ENCODE data around the gene NOC4L.

NOC4L gene

DNA sequence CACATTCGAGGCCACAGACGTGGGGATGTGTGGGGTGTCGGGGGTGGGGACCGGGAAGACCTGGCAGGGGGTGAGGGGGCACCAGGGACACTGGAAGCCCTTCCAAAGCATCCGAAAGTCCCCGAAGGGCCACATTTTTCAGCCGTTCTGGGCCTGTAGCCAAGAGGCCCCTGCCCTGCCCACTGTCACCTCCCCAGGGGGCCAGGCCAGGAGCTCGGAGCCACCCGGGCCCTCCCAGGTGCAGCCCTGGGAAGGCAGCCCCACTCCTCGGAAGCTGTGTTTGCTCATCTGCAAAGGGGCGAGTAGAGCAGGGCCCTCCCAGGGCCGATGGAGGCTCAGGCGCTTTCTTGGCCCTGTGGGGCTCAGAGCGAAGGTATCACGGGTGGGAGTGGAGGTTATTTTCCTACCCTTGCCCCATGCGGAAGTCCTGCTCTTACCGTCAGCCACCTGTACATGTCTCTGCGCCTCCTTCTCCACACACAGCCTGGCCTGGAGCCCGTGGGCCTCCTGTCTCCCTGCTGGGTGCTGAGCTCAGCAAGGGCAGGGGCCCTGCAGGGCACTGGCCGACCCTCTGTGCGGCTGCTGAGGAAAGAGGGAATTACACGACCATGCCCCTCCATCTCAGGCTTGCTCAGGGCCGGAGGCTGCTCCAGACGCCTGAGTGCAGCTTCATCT lies 27.2 kb downstream of the NOC4L start:
- no peak for DNase-seq

DNA sequence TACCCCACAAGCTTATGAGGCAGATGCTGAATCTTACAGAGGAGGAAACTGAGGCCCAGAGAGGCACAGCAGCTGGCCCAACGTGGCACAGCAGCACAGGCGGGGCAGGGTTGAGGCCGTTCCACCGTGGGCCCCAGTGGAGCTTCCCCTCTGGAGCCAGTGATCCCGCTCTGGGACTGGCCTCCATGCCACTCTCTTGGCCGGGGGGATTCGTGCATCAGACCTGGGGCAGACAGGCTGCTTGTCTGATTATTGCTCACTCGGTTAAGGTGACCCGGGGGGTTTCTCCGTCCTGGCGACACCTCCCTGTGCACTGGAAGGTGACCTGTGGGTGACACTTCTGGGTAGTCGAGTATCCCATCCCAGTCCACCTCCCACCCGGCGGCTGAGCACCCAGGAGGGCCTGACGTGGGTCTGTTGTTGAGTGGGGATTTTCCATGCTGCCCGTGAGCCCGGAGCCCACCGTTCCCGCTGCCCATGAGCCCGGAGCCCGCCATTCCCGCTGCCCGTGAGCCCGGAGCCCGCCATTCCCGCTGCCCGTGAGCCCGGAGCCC lies 27.8 kb downstream of the NOC4L start:
- DNase-seq = no peak

DNA sequence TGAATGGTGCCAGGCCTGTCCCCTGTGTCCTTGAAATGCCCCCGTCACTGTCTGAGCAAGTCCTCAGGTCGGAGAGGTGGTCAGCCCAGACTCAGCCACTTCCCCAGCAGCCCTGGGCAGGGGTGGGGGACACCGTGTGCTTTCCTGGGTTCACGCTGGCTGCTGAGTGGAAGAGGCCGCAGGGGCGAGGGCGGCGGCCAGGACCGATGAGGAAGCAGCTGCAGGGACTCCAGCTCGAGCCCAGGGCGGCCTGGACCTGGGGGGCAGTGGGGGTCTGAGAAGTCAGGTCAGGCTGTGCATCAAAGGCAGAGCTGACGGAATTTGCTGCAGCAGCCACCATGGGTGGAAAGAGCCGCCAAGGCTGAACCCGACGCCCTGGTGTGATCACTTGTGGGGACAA lies 28.4 kb downstream of the NOC4L start:
- DNase-seq = no peak

DNA sequence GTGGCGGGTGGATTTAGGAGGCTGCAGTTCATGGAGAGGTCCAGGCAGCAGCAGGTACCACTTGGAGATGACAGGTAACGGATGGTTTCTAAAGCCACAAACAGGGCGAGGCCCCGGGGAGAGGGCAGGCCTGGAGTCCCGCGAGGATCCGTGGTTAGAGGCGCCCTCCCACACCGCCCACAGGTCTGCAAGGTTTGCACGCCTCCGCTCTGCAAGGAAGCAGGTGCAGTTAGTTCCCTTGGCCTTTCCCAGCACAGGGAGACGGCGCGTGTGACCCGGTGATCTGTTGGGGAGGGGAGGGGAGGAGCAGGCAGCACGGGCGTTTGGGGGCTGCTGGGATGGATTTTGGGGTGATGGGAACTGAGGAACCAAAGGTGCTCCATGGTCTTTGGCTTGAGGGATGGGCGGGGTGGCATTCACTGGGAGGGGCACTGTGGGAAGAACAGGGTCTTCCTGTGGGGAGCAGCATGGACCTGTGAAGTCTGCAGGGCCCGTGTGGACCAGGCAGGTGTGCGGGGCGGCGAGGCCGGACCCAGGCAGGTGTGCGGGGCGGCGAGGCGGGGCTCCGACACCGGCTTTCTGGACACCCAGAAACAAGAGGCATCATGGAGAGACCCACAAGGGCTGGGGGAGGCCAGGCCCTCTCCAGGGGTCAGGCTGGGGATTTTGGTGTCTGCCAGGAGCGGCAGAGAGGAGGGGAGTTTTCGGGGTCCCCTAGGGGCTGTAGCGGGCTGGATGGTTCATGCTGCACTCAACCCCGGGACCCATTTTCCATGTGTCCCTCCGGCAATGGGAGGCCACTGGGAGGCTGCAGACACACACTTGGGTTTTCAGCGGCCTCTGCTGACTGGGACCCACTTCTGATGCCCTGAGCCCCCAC lies 29.1 kb downstream of the NOC4L start:
- DNase-seq = no peak

DNA sequence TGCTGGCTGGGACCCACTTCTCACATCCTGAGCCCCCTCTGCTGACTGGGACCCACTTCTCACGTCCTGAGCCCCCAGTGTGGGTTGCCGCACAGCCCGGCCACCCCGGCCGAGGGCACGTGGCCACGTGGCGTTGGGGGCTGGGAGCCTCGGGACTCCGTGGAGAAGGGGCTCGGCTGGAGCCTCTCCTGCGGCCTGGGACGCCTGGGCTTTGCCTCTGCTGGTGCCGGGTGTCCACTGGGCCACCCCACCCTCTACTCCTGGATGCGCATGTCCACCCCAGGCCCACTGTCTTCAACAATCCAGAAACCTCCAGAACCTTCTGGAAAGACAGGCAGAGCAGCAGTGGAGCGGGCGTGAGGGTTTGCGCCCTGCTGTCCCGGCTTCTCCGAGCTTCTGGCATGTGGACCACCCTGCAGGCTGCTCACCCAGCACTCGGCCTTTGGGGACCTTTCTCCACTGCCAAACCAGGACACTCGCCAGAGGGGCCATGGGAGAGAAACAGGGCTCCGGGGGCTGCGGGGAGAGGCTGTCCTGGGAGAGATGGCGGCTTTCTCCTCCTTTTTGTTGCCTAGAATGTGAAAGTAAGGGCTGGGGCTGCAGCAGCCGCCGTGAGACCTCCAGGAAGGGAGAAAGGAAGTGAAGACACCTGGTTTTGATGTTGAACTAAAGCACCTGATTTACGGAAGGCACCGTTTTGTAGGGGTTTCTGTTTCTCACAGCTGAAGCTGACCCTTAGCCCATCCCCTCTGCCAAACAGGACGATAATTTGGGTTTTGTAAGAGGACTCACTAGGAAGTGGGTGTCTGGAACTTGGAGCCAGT lies 30.0 kb downstream of the NOC4L start:
- DNase-seq = no peak

DNA sequence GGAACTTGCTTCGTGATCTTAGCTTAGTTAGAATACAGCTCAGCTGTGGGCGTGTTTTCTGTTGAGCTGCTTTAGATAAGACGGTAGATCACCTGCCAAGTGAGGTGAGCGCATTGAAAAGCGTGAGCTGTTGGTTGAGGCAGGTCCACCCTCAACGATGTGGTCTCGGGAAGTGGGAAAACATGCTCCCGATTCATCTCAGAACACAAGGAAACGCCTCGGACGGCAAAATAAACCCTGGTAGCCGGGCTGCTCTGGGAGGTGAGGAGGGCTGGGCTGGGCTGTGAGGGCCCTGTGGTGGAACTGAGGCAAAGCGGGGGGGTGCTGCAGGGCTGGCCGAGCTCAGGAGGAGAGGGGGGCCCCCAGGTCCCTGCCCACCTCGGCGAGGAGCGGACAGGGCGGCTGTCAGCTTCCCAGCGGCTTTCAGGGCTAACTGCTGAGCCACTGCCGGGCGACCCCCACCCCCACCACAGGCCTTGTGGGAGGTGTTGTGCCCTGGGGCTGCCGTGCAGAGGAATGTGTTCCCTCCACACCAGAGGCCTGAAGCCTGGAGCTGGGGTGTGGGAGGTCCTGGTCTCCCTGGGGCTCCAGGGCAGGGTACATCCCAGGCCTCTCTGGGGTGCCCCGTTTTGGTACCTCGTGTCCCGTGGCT lies 30.7 kb downstream of the NOC4L start:
- no peak for DNase-seq

DNA sequence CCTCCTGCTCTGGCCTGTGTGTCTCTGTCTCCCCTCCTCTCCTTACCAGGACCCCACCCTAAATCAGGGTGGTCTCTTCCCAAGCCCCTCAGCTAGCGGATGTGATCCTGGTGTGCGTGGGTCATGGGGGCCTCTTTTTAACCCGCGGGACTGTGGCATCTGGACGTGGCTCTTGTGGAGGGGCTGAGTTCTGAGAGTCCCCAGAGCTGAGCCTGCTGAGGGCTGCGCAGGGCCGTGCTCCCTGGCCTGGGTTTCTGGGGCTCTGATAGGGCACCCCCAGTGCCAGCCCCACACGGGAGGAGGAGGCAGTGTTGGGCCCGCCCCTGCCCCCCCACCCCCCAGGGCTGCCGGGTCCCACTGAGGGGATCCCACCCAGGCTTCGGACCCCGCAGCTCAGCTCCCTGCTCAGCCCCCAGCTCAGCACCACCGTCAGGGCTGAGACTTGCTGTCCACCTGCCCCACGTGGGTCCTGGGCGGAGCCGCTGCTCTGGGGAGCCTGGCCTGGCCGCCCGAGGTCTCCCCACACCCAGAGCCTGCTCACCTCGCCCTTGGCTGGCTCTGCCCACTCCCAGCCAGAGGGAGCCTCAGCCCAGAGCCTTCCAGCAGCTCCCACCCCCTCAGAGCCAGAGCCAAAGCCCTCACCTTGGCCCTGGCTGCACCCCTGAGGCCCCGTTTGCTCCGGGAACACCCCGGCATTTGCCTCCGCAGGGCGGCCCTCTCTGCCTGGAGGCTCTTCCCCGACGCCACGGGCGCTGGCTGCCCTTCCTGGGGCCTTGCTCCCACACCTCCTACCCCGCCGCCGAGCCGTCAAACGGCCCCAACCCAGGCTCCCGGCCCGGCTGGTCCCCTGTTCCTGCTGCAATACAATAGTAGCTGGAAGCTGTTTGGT lies 31.5 kb downstream of the NOC4L start:
- DNase-seq = no peak

DNA sequence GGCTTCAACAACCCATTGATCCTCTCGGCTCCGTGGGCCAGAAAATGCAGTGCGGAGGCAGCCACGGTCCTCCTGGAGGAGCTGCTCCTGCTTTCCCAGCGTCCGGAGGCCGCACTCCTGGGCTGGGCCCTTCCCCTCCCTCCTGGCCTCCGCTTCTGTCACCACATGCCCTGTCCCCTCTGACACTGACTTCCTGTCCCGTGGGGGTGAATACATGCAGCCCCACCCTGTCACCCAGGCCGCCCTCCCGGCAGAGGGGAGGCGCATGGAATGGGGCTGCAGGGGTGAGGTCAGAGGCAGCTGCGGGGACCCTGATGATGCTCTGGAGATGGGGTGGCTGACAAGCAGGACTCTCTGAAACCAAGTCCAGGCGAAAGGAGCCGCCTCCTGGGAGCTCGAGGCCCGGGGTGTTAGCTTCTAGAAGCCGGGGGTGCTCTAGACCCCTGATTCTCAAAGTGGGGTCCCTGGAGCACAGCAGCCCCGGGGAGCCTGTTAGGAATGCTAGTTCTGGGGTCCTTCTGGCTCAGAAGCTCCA lies 32.2 kb downstream of the NOC4L start:
- DNase-seq = no peak

DNA sequence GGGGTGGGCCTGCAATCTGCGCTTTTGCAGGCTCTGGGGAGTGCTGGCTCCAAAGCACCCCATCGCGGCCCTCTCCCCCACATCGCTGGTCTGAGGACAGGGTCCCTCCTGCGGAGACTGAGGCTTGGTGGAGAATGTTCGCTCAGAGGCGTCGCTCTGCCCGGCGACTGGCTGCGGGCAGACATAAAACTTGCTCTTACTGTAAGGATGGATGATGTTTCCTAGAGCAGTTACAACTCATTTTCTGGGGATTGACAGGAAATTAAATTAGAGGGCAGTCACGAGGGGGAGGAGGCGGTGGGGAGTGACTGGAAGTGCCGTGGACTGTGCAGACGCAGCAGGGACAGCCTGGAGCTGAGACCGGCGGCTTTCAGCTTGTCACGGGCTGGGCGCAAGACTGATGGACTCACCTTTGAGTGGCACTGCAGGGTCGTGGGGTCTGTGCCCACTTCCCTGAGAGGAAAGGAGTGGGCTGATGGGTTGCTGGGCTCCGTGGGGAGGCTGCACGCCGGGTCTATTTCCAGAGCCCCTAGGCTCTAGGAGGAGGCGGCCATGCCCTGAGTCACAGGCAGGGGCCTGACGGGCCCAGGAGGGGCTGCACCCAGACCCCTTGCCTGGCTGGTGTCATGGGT lies 32.8 kb downstream of the NOC4L start:
- no peak for DNase-seq

DNA sequence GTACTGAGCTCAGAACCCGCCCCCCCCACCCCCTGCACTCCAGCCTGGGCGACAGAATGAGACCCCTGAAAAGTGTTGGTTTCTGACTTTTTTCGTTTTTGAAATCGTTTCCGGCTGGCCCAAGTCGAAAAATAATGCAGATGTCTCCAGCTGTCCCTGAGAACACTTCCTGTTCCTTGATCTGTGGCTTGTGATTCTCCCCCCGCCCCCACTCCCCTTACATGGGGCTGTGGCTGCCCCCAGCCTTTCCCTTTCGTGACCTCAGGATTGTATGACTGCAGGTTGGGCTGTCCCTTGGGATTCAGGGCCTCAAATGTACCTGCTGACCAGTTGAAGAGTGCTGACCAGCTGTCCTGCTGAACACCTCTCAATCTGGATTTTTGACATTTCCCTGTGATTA lies 34.1 kb downstream of the NOC4L start:
- no peak for DNase-seq

DNA sequence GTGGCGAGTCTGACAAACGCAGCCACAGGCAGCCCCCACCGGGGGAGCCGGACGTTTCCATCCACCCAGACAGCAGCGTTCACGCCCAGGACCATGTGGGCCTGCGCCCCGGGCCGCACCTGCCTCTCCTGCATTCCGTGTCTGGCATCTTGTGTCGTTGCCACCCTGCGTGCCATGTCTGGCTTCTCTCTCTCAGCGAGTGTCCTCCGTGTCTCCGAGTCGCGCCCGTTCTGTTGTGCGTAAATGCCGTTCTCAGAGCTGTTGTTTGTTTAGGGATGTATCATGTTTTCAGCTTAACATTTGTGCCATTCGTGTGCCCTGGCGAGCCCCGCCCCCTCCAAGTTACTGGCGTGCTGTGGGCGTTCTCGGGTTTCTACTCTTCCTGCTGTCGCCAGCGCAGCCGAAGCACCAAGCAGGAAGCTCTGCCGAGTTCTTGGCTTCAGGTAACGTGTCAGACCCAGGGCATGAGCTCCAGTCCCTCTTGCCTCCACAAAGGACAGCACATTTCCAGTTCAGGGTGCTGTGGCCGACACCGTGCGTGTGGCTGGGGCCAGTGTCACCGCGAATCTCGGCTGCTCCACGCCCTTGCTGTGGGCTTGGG lies 34.6 kb downstream of the NOC4L start:
- DNase-seq = no peak

DNA sequence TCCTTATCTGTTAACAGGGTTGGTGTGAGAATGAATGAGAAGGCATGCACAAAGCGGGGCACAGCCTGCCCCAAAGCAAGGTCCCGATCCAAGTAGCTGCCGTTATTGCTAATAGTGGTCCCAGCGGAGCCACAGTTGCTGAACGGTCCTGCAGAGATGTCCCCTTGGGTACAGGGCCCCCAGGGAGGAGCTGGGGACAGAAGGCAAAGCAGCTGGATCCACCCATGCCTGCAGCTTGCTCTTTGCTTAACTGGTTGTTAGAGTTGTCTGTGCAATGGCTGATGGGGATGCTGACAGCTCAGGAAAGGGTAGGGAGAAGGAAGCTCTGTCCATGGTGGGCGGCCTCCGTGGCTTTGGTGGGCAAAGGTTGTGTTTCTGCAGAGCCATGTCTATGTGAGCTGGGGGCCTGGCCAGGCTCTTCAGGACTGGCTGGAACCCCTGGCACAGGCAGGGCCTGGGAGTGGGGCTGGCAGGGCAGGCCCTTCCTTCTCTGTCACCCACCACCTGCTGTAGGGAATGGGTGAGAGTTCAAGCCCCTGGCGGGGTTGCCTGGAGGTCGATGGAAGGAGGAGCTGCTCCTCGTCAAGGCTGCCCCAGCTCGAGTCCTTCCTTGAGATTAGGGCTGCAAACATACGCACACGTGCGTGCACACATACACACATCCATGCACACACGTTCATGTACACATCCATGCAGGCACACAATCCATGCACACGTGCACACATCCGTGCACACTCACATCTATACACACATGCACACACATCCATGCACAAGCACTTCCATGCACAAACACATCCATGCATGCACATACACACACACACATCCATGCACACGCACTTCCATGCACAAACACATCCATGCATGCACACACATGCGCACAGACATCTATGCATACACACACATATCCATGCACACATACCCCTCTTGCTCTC lies 35.4 kb downstream of the NOC4L start:
- no peak for DNase-seq

DNA sequence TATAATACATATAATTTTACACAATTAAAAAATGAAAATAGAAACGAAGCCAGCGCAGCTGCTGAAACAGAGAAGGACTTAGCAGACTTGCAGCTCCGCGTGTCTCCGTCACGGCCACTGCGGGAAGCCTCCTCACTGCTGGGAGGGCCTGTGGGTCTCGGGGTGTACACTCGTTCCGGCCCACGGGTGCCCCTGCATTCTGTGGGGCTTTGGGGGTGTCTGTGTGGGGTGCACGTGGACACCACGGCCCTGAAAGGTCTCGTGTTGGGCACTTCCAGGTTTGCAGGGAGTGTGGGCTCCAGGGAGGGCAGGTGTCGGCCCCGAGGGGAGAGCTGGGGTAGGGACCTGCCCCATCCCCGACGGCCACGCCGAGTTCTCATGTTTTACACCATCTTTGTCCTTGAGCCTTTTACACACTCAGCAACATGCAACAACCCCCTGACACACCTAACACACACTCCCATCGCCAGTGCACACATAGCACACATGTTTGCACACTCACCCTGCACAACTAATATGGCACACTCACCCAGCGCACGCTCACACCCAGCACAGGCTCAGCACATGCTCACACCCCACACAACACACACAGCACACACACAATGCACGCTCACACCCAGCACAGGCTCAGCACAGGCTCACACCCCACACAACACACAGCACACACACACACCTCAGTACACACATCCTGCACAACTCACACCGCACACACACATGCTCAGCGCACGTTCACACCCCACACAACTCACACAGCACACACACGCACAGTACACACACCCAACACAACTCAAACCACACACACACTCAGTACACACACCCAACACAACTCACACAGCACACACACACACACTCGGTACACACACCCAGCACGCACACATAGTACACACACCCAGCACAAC lies 36.6 kb downstream of the NOC4L start:
- no peak for DNase-seq

DNA sequence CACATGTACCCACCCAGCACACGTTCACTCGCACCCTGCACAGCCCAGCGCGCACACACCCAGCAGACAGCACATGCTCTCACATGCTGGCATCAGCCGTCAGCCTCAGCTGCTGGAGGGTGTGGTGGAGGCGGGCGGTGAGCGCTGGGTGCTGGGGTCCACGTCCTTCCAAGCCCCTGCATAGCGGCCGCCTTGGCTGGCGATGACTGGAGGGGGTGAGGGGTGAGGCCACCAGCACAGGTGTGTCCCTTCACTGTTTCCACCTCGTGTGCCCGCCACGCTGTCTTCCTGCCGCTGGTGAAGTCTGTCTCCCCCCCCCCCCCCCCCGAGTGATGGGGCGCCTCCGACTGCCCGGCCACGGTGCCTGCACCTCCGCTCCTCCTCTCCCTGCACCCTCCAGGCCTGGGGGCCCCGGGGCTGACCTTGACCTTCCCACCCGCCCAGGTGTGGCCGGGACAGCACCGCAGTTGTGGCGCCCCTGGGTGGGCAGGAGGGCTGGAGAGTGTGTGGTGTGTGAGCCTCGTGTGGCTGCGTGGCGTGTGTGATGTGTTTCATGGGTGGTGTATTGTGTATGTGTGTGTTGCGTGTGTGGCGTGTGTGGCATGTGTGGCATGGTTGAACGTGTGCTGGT lies 37.4 kb downstream of the NOC4L start:
- DNase-seq = no peak

DNA sequence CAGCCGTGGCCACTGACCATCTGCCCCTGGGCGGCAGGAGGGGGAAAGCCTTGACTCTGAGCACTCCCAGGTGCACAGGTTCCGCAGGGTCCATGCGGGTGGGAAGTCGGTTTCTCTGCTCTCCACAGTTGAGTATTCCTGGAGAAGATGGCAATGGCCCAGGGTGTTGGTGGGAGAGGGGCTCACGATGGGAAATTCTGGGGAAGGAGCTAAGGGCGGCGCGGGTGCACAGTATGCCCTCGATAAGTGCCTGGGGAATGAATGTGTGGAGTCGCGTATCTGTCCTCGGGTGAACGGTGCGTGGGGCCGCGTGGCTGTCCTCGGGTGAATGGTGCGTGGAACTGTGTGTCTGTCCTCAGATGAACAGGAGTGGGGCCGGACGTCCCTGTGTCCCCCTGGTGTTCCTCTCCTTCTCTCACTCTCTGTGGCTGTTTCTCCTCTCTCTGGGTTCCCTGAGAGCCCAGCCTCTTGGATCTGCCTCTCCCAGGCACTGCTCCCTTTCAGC lies 38.0 kb downstream of the NOC4L start:
- DNase-seq = no peak

DNA sequence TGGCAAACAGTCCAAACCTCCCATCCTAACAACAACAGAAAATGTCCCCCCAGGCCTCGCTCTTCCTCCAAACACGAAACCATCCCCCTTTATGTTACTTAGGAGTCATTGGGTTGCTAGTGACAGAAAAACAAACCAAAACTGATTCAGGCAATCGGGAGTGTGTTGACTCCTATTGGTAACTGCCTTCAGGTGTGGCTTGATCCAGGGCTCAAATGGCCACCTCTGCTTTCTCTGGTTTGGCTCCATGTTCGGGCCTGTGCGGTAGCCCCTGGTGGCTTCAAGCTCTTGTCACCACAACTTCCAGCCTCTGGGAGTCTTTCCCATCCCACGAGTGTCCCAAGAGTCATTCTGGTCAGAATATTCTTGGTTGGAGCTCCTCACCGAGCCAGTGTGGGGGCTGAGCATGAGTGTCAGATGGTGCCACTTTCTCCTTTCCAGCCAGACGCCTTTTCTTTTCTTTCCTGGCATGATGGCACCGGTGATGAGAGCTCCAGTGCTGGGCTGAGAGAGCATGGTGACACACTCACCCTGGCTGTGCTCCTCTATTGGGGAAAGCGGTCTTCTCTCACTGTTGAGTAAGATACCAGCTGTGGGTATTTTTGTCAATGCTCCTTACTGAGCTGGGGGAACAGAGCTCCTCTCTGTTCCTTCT lies 38.6 kb downstream of the NOC4L start:
- DNase-seq = no peak

DNA sequence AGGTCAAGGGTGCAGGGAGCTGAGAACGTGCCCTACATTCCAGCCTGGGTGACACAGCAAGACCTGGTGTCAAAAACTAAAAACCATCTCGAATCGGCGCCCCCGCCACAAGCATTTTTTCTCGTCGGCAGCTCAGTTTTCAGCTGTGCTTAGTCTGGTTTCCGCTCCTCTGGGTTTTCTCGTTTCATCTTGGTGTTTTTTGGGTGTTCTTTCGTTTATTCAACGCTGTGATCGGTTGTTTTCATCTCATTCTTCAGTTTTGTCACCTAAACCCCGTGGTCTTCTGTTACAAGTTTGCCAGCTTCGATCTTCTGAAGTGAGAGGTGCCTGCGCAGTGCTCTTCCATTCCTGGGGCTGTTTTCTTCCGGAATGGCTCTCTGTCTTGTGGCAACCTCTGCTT lies 41.4 kb downstream of the NOC4L start:
- no peak for DNase-seq

Measured in SW 1271 (cell line).